Suppressor macrophage (primary cell): ENCODE data around the gene SMTNL1.

Source experiments
- DNase-seq, 4 experiments: peaks; one replicate each; pipeline ENCODE4 v3.0.0-alpha.2; 2020 to 2022
- total RNA-seq, 17 experiments: gene quantifications; one replicate each; lab custom pipeline; 2026; ENCODE audit warnings: mixed read lengths in 6 of 17, inconsistent platforms in 3 of 17; lab: John Stamatoyannopoulos, UW

The SMTNL1 gene
- total RNA-seq = 0 to 1.1 (median 0) reads per million in 17 experiments

- no peak for DNase-seq
Observed at GRCh38 chr11:57536947-57537619, at the start of gene SMTNL1. SMTNL1 (plus strand) TSS chr11:57537595; CDS start chr11:57542643, 5,048 bp downstream.

- DNase-seq = no peak
Observed at GRCh38 chr11:57487920-57488659, 49.3 kb upstream of the SMTNL1 start.

DNA sequence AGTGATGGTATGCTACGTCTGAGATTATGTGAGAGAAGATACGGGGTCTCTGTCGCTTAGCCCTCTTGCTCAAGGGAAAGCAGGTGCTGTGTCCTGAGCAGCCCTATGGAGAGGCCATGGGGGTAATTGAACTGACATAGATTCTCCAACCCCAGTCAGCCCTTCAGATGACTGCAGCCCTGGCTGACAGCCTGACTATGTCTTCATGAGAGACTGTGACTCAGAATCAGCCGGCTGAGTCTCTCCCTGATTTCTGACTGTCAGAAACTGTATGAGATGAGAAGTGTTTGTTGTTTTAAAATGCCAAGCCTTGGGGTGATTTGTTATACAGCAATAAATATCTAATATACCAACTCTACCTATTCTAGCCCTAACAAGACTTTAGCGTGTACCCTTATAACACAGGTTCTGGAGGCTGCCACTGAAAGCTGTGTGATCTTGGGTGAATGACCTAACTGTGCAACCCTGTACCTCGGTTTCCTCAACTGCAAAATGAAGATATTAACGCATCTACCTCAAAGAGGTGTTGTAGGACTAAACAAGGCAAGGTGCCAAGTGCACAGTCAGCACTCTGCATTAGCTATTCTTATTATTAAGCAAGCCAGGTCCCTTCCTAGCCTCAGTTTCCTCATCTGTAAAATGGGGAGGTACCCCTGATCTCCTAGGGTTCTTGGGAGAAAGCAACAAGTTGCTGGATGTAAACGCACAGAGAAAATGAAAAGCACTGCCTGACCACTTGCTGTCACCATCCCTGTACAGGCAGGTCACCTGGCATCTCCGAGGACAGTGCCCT, 46.7 kb upstream of the SMTNL1 start:
- peak; percentile 63 to 82 (median 74) for DNase-seq

DNA sequence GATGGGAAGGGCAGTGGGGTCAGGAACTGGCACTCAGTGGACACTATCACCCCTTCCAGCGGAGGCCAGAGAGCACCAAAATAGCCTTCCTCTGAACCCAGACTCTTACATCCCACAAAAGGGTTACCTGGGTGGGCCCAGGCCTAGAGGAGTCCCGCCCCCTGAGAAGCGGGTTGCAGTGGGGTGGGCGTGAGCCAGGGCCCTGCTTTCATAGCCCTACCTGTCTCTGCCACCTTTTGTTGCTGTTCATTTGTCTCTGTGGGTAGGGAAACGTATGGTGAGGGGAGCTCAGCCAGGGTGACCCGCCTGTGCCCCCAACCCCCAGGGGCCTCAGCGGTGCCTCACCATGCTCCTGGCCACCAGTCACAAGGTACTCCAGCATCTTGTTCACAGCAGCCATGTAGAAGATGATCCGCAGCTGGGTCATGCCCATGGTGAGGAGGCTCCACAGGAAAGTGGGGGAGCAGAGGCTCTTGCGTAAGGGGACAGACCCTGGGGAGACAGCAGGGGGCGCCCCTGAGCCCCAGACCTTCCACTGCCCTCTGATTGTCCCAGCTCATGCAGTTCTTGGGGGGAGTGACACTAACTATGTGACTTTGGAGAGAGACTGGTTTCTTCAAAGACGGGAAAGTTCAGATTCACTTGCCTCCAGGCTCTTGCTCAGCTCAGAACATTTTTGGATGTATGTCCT, 45.9 kb upstream of the SMTNL1 start:
- DNase-seq = peak; percentile 74 to 85 (median 80)

- peak; percentile 11 to 57 (median 28) for DNase-seq
Observed at GRCh38 chr11:57493507-57494503, 43.6 kb upstream of the SMTNL1 start.

DNA sequence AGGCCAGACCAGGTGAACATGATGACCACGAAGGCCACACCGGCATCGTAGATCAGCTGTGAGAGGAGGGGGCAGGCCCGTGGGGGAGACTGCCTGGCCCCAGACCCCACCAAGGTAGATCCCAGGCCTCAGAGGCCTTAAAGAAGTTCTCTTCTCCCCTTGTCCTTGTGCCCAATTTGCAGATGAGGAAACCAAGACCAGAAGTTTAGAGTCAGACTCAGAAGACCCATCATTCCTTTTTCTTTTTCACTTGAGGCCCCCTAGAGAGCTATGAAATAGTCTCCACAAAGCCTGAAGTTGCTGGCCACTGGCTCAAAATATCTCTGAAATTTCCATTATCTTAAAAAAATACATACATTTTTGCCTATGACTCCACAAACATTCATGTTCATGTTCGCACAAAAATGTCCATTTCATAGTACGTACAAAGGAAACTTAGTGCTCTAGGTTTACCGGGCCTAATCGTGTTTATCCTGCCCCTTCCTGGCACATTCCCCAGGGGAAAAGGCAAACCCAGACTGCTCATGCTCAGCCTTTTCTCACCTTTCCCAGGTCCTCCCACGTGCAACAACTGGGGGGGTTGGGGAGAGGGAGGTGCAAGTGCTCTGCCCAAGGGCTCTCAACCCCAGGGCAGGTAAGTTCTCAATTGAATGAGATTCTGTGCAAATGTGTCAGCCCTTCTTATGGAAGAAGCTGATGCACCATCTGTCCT, 41.1 kb upstream of the SMTNL1 start:
- DNase-seq = no peak

- DNase-seq = no peak
Observed at GRCh38 chr11:57497303-57498247, 39.8 kb upstream of the SMTNL1 start.

- no peak for DNase-seq
Observed at GRCh38 chr11:57498540-57498939, 38.9 kb upstream of the SMTNL1 start.

DNA sequence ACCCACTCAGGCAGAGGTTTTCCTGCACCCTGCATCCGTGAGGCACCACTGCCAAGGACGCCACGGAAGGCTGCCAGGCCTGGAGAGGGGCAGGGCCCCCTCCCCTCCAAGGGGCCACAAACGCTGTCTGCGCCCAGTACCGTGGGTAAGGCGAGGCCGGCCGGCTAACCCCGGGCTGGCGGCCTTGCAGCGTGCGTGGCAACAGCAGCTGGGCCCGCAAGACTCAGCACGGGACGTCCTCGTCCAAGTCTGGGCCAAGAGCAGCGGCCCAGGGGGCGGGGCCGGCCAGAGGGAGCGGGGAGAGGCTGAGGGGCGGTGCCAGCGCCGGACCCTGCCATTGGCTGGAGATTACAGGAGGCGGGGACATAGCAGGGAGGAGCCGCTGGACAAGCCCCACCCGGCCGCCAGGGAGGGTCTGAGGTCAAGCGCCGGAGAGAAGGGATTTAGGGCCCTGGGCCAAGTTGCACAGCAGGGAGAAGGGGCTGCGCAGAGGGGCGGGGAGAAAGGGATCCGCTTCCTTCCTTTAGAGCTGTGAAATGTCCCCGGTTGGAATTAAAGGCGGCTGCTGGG, 37.9 kb upstream of the SMTNL1 start:
- peak; percentile 92 to 95 (median 93) for DNase-seq

- no peak for DNase-seq
Observed at GRCh38 chr11:57499983-57500461, 37.4 kb upstream of the SMTNL1 start.

DNA sequence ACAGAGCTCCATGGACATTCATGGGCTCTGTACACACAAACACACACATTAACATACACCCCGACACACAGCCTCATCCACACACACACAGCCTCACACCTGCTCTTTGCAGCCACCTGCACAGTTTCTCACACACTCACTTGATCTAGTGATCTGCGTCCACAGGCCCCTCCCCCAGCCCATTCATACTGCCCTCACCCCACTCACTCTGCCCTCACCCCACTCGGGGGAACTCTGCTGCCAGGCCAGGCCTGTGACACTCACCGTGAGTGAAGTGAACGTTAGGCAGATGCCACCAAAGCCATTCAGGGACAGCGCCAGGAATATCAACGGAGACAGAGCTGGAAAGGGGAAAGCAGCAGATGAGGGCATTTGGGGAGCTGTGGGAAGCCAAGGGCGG, 36.9 kb upstream of the SMTNL1 start:
- DNase-seq = no peak

- DNase-seq = no peak
Observed at GRCh38 chr11:57500926-57501325, 36.5 kb upstream of the SMTNL1 start.

DNA sequence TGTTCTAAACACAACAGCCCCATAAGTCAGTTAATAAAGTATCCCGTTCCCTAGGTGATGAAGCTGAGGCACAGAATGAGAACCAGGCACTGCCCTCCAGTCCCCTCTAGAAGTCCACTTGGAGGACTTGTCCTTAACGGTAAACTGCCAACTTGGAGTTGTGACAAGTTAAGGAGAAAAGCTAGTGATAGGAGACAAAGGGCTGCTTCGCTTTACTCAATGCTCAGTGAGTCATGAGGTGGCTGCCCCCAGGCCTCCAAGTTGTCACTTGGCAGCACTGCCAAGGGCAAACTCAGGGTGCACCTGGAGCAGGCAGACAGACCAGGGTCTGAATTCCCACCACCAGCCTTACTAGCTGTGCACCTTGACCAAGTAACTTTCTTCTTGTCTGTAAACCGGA, 35.4 kb upstream of the SMTNL1 start:
- DNase-seq = no peak

DNA sequence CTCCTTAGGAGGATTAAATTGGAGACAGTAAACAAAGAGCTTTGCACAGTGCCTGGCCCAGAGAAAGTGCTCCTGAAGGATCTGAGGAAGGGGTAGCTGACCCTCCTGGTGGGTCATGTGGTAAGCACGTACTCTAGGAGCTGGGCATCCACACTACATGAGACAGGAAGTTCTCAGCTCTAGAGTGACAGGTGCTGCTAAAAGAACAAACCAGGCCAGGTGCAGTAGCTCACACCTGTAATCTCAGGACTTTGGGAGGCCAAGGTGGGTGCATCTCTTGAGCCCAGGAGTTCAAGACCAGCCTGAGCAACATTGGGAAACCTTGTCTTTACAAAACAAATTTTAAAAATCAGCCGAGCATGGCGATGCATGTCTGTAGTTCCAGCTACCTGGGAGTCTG, 35.0 kb upstream of the SMTNL1 start:
- no peak for DNase-seq

DNA sequence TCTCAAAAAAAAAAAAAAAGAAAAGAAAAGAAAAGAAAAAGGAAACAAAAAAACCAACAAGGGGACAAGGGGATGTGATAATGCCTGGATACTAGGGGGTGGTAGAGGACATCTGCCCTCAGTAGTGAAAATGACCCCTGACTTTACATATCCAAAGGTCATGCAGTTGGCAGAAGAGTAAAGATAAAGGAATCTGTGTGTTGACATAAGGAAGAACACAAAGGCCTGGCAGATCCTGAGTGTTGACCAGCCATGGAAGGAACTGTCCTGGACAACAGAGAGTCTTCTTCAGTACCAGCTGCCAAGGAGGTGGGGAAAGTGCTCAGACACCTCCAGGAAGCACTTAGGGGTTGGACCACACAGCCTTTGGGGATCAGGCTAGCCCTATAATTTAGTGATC, 34.5 kb upstream of the SMTNL1 start:
- no peak for DNase-seq

GRCh38 chr11:57504511-57504910, 32.9 kb upstream of the SMTNL1 start:
- no peak for DNase-seq

DNA sequence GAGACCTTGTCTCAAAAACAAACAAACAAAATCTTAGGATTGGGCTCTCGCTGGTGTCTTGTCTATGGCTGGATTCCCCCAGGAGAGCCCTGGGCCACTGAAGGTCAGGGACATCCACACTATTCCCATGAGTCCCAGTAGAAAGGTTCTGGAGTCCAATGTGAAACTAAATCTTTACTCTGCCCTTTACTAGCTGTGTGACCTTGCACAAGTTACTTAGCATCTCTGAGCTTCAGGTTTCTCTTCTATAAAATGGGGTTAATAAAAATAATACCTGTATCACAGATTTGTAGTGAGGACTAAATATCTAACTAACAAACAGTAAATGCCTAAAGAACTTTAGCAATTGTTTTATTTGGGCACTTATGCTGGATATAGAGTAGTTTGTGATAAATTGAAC, 30.9 kb upstream of the SMTNL1 start:
- no peak for DNase-seq

DNA sequence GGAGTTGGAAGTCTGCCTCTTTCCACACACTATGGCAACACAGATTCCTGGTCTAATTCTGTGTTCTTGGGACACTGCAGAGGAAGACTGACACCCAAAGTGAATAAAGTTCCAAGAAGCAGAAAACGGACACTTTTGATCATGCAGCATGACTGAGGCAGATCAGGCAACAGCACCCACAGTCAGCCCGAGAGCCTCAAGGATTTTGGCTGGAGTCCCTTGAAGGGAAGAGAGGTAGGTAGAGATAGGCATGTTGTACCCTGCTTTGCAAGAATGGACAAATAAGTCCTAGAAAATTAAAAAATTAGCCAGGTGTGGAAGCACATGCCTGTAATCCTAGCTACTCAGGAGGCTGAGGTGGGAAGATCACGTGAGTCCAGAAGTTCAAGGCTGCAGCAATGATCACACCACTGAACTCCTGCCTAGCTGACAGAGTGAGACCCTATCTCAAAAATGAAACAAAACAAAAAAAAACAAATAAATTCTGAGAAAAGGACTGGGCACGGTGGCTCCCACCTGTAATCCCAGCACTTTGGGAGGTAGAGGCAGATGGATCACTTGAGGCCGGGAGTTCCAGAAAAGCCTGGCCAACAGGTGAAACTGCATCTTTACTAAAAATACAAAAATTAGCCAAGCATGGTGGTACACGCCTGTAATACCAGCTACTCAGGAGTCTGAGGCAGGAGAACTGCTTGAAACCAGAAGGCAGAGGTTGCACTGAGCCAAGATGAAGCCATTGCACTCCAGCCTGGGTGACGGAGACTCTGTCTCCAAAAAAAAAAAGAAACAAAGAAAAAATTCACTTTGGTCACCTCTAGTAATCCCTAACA, 28.8 kb upstream of the SMTNL1 start:
- DNase-seq = no peak
